Hepatocyte (in vitro differentiated cells): Measurements from ENCODE around the gene RBFOX2. TPM values are rescaled to one million over a fixed set of nuclear protein-coding genes. Genes with fewer than 3 reads are reported as not detected.

Experiments
- DNase-seq: peaks from one replicate; pipeline ENCODE4 v3.0.0-alpha.2; 2016; ENCODE audit warnings: low spot score
- H2AFZ ChIP-seq: fragments of 200-600 bp; sonication (generic); 2 replicates; pipeline ENCODE4 v1.6.0; 2016; ENCODE audit warnings: antibody characterized with exemption, mild to moderate bottlenecking
- H3K27ac ChIP-seq: fragments of 200-600 bp; sonication (generic); 2 replicates; pipeline ENCODE4 v1.5.1; 2016; ENCODE audit warnings: mild to moderate bottlenecking
- H3K27me3 ChIP-seq: fragments of 200-600 bp; sonication (generic); 2 replicates; pipeline ENCODE4 v1.6.1; 2016
- H3K36me3 ChIP-seq: fragments of 200-600 bp; sonication (generic); replicated peaks from 2 replicates; pipeline ENCODE4 v1.5.1; 2016; ENCODE audit warnings: low read depth; ENCODE audit not compliant: insufficient read depth
- H3K4me1 ChIP-seq: fragments of 200-600 bp; sonication (generic); 2 replicates; pipeline ENCODE4 v1.5.1; 2016; ENCODE audit warnings: mild to moderate bottlenecking, moderate library complexity; ENCODE audit not compliant: insufficient read depth
- H3K4me2 ChIP-seq: fragments of 200-600 bp; sonication (generic); 2 replicates; pipeline ENCODE4 v1.6.0; 2016
- H3K4me3 ChIP-seq: fragments of 200-600 bp; sonication (generic); 2 replicates; pipeline ENCODE4 v1.5.1; 2016; ENCODE audit warnings: mild to moderate bottlenecking
- H3K79me2 ChIP-seq: fragments of 200-600 bp; sonication (generic); 2 replicates; pipeline ENCODE4 v1.6.0; 2017; ENCODE audit warnings: mild to moderate bottlenecking
- H3K9me2 ChIP-seq: fragments of 200-600 bp; sonication (generic); replicated peaks from 2 replicates; pipeline ENCODE4 v1.6.0; 2017; ENCODE audit warnings: mild to moderate bottlenecking; ENCODE audit not compliant: insufficient read depth
- H3K9me3 ChIP-seq: fragments of 200-600 bp; sonication (generic); 2 replicates; pipeline ENCODE4 v1.5.1; 2016; ENCODE audit warnings: low read depth, mild to moderate bottlenecking
- H4K20me1 ChIP-seq: fragments of 200-600 bp; sonication (generic); 2 replicates; pipeline ENCODE4 v1.6.0; 2016; ENCODE audit warnings: mild to moderate bottlenecking; ENCODE audit not compliant: insufficient read depth, poor library complexity, severe bottlenecking
- EZH2 ChIP-seq: fragments of 200-600 bp; sonication (generic); IDR thresholded peaks from 2 replicates; pipeline ENCODE4 v1.6.1; 2016; ENCODE audit warnings: antibody characterized with exemption, mild to moderate bottlenecking, borderline replicate concordance
- EZH2phosphoT487 ChIP-seq: fragments of 200-600 bp; sonication (generic); IDR thresholded peaks from one replicate; pipeline ENCODE4 v1.6.1; 2018; ENCODE audit warnings: antibody characterized with exemption, mild to moderate bottlenecking, low read depth, moderate library complexity; ENCODE audit not compliant: unreplicated experiment, severe bottlenecking
- WGBS: methylation state at CpG from one replicate; pipeline ENCODE4 v1.1.6; 2016; ENCODE audit warnings: low lambda C conversion rate; ENCODE audit errors: missing lambda C conversion rate; 5-methylcytosine and 5-hydroxymethylcytosine counted together
- polyA plus RNA-seq: library from polyadenylated mRNA; unstranded; fragments of >200 nt; fragmentation: Nextera tagmentation; extraction: Ambion mirVana; gene quantifications from 2 replicates; pipeline ENCODE4 v1.2.1, GENCODE V29; 2016
- total RNA-seq: library from RNA; depleted of rRNA; stranded (reverse); fragments of >200 nt; gene quantifications from 2 replicates; pipeline ENCODE4 v1.2.3, GENCODE V29; 2014
- TF ChIP-seq, protein P1 (sequence below): fragments of 200-600 bp; sonication (generic); IDR thresholded peaks from 2 replicates; pipeline ENCODE4 v1.5.1; 2016; ENCODE audit warnings: antibody characterized with exemption, mild to moderate bottlenecking; ENCODE audit not compliant: poor library complexity

Gene RBFOX2
- total and polyA plus RNA-seq, 2 experiments from 2014 or later: 76.7 to 133 TPM

DNA sequence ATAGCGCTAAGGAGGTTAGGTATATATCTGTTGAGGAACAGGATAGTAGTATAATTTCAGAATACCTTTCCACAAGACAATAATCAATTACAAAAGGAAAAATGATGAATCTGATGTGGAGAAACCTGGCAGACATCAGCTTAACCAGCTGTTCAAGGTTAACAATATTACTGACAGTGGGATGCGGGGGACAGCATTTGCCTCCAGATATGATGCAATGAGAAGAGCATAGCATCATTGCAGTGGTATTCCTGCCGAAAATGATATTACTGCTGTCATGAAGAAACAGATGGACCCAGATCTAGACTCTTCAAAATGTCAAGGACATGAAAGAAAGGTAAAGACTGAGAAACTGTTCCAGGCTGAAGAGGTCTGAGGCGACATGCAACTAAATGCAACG is 49.7 kb downstream of the RBFOX2 start:
- peaks cover 100% of the 10 kb centered on the region for H3K79me2 ChIP-seq
- no peak overlapping the region for H3K4me3 ChIP-seq
- peaks cover 4% of the 10 kb centered on the region for H4K20me1 ChIP-seq
- no peaks in the 10 kb centered on the region for H3K9me2 ChIP-seq
- H3K27ac ChIP-seq: no peak overlapping the region
- H3K36me3 ChIP-seq: no peaks in the 10 kb centered on the region
- peaks cover 15% of the 10 kb centered on the region for H3K4me1 ChIP-seq
- no peaks in the 10 kb centered on the region for H3K27me3 ChIP-seq
- 95% methylated on average over 5 of the region's 5 CpGs for WGBS
- DNase-seq: no peak
- H3K4me2 ChIP-seq: no peak overlapping the region
- TF ChIP-seq EZH2 (no peak), EZH2phosphoT487 (no peak)
- TF ChIP-seq, protein P1, sequence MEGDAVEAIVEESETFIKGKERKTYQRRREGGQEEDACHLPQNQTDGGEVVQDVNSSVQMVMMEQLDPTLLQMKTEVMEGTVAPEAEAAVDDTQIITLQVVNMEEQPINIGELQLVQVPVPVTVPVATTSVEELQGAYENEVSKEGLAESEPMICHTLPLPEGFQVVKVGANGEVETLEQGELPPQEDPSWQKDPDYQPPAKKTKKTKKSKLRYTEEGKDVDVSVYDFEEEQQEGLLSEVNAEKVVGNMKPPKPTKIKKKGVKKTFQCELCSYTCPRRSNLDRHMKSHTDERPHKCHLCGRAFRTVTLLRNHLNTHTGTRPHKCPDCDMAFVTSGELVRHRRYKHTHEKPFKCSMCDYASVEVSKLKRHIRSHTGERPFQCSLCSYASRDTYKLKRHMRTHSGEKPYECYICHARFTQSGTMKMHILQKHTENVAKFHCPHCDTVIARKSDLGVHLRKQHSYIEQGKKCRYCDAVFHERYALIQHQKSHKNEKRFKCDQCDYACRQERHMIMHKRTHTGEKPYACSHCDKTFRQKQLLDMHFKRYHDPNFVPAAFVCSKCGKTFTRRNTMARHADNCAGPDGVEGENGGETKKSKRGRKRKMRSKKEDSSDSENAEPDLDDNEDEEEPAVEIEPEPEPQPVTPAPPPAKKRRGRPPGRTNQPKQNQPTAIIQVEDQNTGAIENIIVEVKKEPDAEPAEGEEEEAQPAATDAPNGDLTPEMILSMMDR: no peak
- H2AFZ ChIP-seq: no peak overlapping the region
- no peaks in the 10 kb centered on the region for H3K9me3 ChIP-seq

DNA sequence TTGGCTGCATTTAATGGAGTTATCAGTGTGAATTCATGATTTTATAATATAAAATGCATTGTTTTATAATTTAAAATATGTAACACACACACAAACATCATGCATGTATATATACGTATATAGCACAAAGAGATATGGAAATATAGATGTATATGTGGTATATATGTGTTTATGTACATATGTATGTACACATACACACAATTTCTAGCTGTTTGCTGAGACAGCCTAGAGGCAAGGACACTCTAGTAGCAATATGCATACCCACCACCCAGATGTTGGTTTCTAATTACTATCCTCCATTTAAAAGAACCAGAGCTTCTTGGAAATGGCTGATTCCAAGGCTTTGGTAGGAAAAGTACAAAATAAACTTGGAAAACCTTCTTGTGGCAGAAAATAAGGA is 50.4 kb downstream of the RBFOX2 start:
- Histone ChIP-seq H3K27ac (no peak overlapping the region), H3K79me2 (peaks cover 98% of the 10 kb centered on the region), H3K4me2 (no peak overlapping the region), H3K4me3 (no peak overlapping the region), H4K20me1 (peaks cover 6% of the 10 kb centered on the region), H3K36me3 (no peaks in the 10 kb centered on the region), H3K9me2 (no peaks in the 10 kb centered on the region), H2AFZ (no peak overlapping the region), H3K4me1 (peaks cover 20% of the 10 kb centered on the region), H3K27me3 (no peaks in the 10 kb centered on the region), H3K9me3 (no peaks in the 10 kb centered on the region)
- TF ChIP-seq, protein P1: no peak
- TF ChIP-seq EZH2: no peak
- TF ChIP-seq EZH2phosphoT487: no peak
- no peak for DNase-seq
- 100% methylated on average over 1 of the region's 1 CpG for WGBS

DNA sequence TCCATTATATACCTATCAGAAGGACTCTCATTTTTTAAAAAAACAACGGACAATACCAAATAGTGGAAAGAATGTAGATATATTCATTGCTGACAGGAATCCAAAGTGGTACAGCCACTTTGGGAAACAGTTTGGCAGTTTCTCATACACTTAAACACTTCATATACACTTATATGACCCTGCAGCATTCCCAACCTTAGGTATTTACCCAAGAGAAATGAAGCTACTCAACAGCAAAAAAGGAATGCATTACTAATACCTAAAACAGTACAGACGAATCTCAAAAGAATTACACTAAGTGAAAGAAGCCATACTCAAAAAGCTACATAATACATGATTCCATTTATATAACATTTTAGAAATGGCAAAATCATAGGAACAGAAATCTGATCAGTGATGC is 51.5 kb downstream of the RBFOX2 start:
- WGBS: 88% methylated on average over 2 of the region's 2 CpGs
- Histone ChIP-seq H3K4me3 (no peak overlapping the region), H3K9me3 (no peaks in the 10 kb centered on the region), H3K27me3 (no peaks in the 10 kb centered on the region), H4K20me1 (peaks cover 6% of the 10 kb centered on the region), H3K79me2 (peaks cover 98% of the 10 kb centered on the region), H3K4me1 (peaks cover 31% of the 10 kb centered on the region), H3K4me2 (no peak overlapping the region), H3K36me3 (no peaks in the 10 kb centered on the region), H2AFZ (no peak overlapping the region), H3K27ac (no peak overlapping the region), H3K9me2 (no peaks in the 10 kb centered on the region)
- no peak for DNase-seq
- TF ChIP-seq, protein P1: no peak
- TF ChIP-seq EZH2 (no peak), EZH2phosphoT487 (no peak)

DNA sequence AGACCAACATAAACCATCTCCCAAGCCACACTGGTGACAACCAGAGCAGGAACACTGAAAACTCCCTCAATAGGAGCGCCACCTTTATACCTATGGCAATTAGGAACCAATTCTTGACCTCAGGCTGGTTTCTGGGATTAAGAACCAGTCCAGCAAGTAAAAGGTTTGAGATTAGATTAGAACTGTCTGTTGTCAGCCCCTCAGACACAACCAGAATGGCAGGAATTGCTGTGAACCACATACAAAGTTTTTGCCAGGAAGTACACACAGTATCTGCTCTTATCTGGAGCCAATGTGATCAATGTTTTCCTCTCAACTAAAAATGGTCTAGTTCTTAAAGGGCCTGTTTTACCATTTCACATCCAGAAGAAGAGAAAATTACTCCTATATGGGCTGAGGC is 55.2 kb downstream of the RBFOX2 start:
- H3K4me1 ChIP-seq: peaks cover 42% of the 10 kb centered on the region
- no peak overlapping the region for H3K4me3 ChIP-seq
- H3K27me3 ChIP-seq: no peaks in the 10 kb centered on the region
- H3K9me2 ChIP-seq: no peaks in the 10 kb centered on the region
- H3K36me3 ChIP-seq: no peaks in the 10 kb centered on the region
- H4K20me1 ChIP-seq: peaks cover 6% of the 10 kb centered on the region
- no peak for DNase-seq
- TF ChIP-seq EZH2: no peak
- TF ChIP-seq, protein P1: no peak
- TF ChIP-seq EZH2phosphoT487: no peak
- 32% methylated on average over 1 of the region's 1 CpG for WGBS
- H3K79me2 ChIP-seq: peaks cover 90% of the 10 kb centered on the region
- H3K9me3 ChIP-seq: no peaks in the 10 kb centered on the region
- H2AFZ ChIP-seq: no peak overlapping the region
- peak overlapping the region; percentile 95 for H3K27ac ChIP-seq
- H3K4me2 ChIP-seq: peak overlapping the region; percentile 63
